Measurements from ENCODE around the gene OBSCN.

The OBSCN gene

GRCh38 chr1:228371741-228372182 is 163.9 kb downstream of the OBSCN start:
- no peaks in the 10 kb centered on the region for H3K36me3 ChIP-seq (replicated peaks)
- H3K4me3 ChIP-seq (ENCODE audit: low read depth, low read length), result no peak overlapping the region
- DNase-seq, result no peak
- no peak for TF ChIP-seq CTCF (IDR thresholded peaks at IDR 0.05; ENCODE audit: low read depth, low read length, missing control alignments)
- in situ Hi-C loops (cut with HindIII; ENCODE audit: low pct_ligation_motif_present, low sequenced_read_pairs), result no loop called here
- H3K27ac ChIP-seq, result no peak overlapping the region
- no peaks in the 10 kb centered on the region for H3K27me3 ChIP-seq (replicated peaks)

- in situ Hi-C loops (cut with HindIII; ENCODE audit: low pct_ligation_motif_present, low sequenced_read_pairs), result no loop called here
- DNase-seq, result no peak
- no peak for TF ChIP-seq CTCF (IDR thresholded peaks at IDR 0.05; ENCODE audit: low read depth, low read length, missing control alignments)
- Histone ChIP-seq H3K4me3 (ENCODE audit: low read depth, low read length) (no peak overlapping the region), H3K27me3 (replicated peaks) (no peaks in the 10 kb centered on the region), H3K27ac (no peak overlapping the region), H3K36me3 (replicated peaks) (no peaks in the 10 kb centered on the region)
Measured at GRCh38 chr1:228372183-228373003, 164.5 kb downstream of the OBSCN start.

- H3K4me3 ChIP-seq (ENCODE audit: low read depth, low read length), result no peak overlapping the region
- H3K36me3 ChIP-seq (replicated peaks), result no peaks in the 10 kb centered on the region
- no peak for TF ChIP-seq CTCF (IDR thresholded peaks at IDR 0.05; ENCODE audit: low read depth, low read length, missing control alignments)
- in situ Hi-C loops (cut with HindIII; ENCODE audit: low pct_ligation_motif_present, low sequenced_read_pairs), result no loop called here
- DNase-seq, result no peak
- no peak overlapping the region for H3K27ac ChIP-seq
- H3K27me3 ChIP-seq (replicated peaks), result no peaks in the 10 kb centered on the region
Measured at GRCh38 chr1:228373004-228373680, 165.3 kb downstream of the OBSCN start.

GRCh38 chr1:228373681-228374571 is 166.1 kb downstream of the OBSCN start:
- no peak overlapping the region for H3K4me3 ChIP-seq (ENCODE audit: low read depth, low read length)
- no peaks in the 10 kb centered on the region for H3K36me3 ChIP-seq (replicated peaks)
- in situ Hi-C loops (cut with HindIII; ENCODE audit: low pct_ligation_motif_present, low sequenced_read_pairs), result no loop called here
- no peak for TF ChIP-seq CTCF (IDR thresholded peaks at IDR 0.05; ENCODE audit: low read depth, low read length, missing control alignments)
- H3K27ac ChIP-seq, result no peak overlapping the region
- DNase-seq, result no peak
- H3K27me3 ChIP-seq (replicated peaks), result no peaks in the 10 kb centered on the region

GRCh38 chr1:228374711-228375577 is 167.1 kb downstream of the OBSCN start:
- no peak overlapping the region for H3K27ac ChIP-seq
- H3K27me3 ChIP-seq (replicated peaks), result no peaks in the 10 kb centered on the region
- in situ Hi-C loops (cut with HindIII; ENCODE audit: low pct_ligation_motif_present, low sequenced_read_pairs), result no loop called here
- H3K36me3 ChIP-seq (replicated peaks), result no peaks in the 10 kb centered on the region
- no peak for TF ChIP-seq CTCF (IDR thresholded peaks at IDR 0.05; ENCODE audit: low read depth, low read length, missing control alignments)
- no peak overlapping the region for H3K4me3 ChIP-seq (ENCODE audit: low read depth, low read length)
- peak; percentile 56 for DNase-seq
